ENCODE results near the gene DIABLO.
"Not testable (repeated sequence)": the region's sequence is repeated elsewhere in the genome, so short reads cannot be mapped to it uniquely, and the experiment has no call there.

DIABLO gene

DNA sequence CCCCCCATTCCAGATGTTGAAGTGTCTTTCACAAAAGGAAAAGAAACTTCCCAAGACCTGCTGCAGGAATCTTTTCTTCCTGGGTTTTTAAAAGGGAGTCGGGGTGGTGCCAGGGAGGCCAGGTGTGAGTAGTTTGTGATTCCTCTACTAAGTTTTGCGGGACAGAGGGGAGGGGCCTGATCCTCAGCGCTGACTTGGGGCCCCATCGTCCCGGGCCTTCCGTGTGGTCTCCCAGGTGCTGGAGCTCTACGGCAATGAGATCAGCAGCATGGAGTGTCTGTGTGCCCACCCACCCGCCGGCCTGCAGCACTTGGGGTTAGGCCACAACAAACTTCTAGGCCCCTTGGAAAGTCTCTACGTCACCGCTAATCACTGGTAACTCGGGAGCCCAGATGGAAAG is 38.4 kb downstream of the DIABLO start:
- DNase-seq, result no peak

DNA sequence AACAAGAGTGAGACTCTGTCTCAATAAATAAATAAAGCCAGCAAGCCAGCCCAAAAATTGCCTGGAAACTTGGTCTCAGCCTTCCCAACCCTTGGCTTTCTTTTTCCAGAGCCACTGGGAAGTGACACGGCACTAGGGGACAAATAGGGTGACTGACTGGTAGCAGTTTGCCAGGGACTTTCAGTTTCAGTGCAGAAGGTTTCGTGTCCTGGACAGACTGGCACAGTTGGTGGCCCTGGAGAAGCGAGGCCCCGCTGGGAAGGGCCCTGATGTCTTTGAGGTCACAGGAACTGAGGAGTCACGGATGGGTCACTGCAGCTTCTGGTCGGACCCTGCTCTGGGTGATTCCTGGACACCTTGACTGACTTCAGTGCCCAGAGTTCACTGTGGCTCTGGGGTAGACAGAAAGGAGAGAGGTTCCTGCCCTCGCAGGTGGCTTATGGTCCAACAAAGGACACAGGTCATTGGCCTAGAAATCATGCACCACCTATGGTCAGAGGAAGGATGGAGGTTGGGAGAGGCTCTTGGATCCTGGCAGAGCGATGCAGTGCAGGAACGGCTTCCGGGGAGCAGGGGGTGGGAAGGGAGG is 40.3 kb downstream of the DIABLO start:
- DNase-seq, result no peak

DNA sequence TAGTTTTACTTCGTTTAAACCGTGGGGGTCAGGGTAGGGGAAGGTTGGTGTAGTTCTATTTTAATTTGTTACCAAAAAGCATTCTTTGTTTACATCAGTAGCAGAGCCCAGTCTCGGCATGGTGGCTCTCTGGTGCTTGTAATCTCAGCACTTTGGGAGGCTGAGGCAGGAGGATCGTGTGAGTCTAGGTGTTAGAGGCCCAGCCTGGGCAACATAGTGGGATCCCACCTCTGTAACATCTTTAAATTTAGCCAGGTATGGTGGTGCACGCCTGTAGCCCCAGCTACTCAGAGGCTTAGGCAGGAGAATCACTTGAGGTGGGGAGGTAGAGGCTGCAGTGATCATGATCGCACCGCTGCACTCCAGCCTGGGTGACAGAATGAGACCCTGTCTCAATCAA is 40.8 kb downstream of the DIABLO start:
- DNase-seq, result no peak

DNA sequence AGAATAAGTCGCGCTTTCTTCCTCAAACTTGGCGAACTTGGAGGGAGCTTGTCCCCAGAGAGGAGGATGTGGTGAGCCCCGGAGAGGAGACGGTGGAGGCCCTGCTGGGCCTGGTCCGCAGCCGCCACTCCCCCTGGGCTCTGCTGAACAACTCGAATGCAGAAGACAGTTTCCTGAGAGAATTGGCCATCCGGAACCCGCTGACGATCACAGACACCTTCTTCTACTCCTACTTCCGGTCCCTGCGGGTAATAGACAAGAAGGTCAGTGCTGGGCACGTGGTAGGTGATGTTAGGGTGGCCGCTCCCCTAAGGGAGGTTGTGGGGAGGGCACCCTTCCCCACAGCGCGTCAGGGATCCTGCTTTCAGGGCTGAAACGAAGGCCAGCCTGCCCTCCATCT is 41.3 kb downstream of the DIABLO start:
- DNase-seq, result no peak

DNA sequence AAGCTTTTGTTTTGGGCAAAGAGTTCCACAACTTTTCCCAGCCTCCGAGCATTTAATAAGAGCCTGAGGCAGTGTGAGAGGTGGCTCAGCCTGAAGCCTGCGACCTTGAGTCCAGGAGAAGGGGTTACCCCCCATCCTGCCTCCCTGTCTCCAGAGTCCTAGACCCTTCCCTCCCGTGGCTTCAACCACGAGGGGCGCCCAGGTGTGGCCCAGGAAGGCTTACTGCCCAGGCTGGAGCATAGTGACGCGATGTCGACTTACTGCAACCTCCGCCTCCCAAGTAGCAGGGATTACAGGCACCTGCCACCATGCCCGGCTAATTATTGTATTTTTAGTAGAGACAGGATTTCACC is 42.3 kb downstream of the DIABLO start:
- no peak for DNase-seq

DNA sequence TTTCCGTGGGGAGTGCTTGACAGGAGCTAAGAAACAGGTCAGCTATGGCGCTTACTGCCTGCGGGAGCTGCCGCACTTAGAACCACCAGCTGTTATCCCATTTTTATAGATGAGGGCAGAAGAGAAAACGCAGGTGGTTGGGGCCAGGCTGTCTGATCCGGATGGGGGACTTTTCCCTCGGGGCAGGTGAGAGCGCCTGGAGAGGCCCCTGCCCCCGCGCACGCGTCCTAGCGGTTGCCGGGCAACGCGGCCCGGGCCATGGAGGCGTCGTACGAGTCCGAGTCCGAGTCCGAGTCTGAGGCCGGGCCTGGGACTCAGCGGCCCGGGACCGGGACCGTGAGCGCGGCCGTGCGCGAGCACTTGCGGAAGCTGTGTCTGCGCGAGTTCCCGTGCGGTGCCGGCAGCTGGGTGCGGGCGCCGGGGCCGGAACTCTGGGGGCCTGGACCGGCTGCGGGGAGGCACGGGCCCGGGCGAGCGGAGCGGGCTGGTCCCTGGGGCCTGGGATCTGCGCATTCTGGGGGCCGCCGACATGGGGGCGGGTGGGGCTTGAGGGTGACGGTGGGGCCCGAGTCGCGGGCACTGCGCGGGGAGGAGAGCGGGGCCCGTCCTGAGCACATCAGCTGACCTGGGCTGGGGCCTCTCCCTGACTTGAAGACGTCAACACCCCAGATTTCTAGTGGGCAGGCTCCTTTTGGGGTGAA is 42.8 kb downstream of the DIABLO start, which contains the start of gene LRRC43:
Gene LRRC43, plus strand, starts transcription at position 237 of the 701 bp plus-strand sequence. Its CDS starts 22 bp downstream, at position 259.
- DNase-seq, result no peak

DNA sequence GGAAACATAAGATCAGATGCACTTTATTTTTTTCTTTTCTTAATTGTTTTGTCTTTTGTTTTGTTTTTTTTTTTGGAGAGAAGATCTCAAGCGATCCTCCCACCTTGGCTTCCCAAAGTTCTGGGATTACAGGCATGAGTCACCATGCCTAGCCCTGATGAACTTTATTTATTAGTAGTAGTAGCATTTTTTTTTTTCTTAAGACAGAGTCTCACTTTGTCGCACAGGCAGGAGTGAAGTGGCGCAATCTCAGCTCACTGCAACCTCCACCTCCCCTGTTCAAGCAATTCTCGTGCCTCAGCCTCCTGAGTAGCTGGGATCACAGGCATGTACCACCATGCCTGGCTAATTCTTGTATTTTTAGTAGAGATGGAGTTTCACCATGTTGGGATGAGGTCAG is 49.4 kb downstream of the DIABLO start:
- DNase-seq, result not testable (repeated sequence)

DNA sequence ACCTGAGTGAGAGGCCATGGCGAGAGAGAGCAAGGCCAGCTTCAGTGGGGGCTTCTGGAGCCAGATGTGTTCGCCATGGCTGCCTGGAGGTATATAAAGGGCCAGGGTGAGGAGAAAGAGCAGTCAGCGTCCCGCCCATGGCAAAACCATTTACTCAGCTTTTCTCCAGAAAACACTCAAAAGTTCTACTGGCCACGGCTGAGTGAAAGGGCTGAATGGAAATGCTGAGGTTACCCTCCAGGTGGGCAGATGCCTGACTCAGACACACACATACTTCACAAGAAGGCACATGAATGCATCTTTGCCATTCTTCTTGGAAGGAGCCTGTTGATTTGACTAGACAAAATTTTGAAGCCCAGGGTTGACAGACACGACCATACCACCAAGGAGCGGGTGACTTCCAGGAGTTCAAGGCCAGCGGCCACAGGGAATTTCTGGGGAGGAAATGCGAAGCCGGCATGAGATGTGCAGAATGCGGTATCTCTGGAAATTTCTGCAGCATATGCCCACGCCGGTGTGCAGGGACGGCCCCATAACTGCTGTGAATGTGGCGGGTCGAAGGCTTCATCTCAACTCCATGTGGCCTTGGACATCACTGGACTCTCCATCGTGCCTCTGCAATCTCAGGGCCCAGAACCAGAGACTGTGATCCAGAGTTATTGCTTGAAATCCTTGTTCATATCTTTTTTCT is 51.6 kb downstream of the DIABLO start, which contains the start of gene IL31:
Gene IL31, minus strand, starts transcription at position 67 of the 691 bp plus-strand sequence. Its CDS starts 49 bp downstream, at position 18.
- DNase-seq, result no peak

DNA sequence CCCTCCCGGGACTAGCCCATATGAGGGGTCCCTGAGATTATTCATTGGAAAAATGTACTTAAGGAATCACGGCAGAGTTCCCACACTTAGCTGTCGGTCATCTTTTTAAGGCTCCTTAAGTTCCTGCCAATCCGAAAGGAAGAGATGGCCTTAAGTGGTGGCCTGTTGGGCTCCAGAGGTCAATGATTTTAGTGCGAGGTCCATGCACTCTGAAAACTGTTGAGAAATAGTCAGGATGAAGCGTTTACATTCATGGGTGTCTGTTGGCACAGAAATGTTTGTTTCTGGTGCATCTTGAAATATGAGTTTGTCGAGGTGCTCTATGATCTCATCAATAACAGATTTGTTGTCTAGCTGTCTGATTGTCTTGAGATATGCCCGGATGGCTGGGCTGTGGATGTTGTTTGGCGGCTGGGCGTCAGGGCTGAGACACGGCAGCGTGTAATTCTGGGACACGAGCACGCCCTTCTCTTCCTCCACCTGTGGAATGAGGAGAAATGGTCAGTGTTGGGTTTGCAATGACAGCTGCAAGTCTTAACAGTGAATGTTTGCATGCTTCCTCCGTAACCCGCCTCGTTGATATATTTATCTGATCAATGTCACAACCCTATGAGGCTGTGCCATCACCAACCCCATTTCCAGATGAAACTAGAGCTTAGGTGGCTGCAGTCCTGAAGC is 53.5 kb downstream of the DIABLO start:
- DNase-seq, result no peak

DNA sequence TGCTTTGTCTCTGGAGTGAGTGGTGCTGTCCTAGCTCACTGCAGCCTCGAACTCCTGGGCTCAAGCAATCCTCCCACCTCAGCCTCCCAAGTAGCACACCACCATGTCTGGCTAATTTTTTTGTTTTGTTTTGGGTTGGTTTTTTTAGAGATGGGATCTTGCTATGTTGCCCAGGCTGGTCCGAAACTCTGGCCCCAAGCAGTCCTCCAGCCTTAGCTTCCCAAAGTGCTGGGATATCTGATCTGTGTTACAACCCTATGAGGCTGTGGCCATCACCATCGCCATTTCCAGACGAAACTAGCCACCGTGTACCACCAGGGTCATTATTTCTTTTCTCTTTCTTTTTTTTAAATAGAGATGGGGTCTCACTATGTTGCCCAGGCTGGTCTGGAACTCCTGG is 54.5 kb downstream of the DIABLO start:
- no peak for DNase-seq

DNA sequence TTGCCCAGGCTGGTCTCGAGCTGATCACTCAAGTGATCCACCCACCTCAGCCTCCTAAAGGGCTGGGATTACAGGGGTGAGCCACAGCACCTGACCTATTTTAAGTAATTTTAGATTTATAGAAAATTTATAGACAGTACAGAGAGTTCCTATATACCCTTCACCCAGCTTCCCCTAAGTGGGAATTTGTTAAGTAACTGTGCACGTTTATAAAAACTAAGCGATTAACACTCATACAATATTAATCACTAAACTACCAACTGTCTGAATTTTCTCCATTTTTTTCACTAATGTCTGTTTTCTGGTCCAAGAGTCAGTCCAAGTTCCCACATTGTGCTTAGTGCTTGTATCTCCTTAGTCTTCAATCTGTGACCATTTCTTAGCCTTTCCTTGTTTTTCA is 57.4 kb downstream of the DIABLO start:
- DNase-seq, result no peak

DNA sequence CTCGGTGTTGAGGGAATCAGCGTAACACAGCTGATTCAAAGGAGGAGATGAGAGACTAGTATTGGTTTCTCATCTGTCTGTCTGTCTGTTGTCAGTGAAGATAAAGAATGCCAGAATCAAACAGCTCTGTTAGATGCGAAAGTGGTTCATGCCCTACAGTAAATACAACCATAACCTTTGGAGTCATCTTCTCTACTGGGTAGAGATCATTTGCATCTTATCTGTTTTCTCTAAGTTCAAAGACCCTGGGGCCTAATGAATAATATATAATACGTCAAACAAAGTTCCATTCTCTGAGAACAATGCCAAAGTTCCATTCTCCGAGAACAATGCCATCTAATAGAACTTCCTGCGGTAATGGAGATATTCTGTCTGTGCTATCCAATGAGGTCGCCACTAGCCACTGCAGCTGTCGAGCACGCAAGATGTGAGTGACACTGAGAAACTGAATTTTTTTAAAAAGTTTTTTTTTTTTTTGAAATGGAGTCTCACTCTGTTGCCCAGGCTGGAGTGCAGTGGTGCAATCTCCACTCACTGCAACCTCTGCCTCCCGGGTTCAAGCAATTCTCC is 58.4 kb downstream of the DIABLO start:
- no peak for DNase-seq

DNA sequence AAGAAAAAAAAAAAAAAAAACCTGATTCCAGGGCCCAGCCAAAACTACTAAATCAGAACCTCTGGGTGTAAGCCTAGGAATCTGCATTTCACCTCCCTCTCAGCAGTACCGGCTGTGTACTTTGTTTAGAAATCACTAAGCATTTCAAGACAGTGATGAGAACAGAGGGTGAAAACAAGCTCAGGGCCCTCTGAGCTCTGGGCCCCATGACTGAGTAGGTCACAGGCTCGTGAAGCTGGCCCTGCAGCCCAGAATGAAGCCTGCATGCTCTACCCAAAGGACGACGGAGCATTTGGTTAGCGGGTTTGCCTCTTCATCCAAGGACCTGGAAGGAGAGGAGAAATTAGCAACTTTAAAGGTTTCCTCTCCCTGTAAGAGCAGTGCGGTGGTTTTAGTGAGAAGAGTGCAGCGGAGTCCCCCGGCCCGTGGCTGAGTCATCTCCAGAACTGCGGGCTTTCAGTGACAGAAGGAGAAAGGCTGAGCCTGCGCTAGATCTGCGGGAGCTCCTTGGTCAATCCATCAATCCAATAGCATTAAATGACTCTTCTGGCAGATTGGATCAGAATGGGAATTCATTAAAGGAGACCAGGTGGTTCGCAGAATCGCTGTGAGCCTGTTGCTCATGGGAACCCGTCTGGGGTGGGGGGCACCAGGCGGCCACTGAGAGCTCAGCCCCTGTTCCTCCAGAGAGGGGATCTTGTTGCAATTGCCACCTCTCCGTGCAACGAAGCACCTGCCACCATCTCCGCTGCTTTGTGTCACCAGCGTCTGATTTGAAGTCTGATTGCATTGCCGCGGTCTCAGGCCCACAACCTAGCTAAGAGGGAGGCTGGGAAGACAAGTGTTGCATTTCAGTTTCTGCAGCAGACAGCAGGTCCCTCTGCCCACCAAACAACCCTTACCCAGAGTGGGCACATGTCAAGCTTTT is 59.2 kb downstream of the DIABLO start:
- no peak for DNase-seq

DNA sequence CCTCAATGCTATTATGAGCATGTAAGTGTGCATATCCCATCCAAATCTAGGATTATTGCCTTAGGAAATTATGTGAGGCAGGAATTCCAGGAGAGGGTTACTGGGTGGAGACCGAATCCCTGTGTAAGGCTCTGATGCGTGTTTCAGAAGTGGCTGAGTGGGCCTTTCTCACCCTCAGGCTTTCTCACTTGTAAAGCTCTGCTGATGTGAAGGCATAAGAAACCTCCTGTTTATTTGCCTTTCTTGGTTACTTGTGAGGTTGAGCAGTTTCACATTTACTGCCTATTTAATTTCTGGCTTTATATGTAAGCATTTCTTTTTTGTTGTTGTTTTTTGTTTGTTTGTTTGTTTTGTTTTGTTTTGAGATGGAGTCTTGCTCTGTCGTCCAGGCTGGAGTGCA is 62.9 kb downstream of the DIABLO start:
- no peak for DNase-seq

DNA sequence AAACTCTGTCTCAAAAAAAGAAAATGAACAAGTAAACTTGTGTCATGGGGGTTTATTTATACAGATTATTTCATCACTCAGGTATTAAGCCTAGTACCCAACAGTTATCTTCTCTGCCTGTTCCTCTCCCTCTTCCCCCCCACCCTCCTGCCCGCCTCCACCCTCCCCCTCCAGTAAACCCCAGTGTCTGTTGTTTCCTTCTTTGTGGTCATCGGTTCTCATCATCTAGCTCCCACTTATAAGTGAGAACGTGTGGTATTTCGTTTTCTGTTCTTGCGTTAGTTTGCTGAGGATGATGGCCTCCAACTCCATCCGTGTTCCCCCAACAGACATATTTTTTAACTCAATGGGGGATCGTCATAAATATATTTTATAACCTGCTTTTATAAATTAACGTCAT is 64.2 kb downstream of the DIABLO start:
- DNase-seq, result no peak

DNA sequence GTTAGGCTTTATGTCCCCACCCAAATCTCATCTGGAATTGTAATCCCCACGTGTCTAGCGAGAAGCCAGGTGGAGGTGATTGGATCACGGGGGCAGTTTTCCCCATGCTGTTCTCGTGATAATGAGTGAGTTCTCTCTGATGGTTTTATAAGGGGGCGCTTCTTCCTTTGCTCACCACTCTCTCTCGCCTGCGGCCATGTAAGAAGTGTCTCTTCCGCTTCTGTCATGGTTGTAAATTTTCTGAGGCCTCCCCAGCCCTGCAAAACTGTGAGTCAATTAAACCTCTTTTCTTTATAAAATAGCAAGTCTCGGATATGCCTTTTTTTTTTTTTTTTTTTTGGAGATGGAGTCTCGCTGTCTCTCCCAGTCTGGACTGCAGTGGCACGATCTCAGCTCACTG is 65.1 kb downstream of the DIABLO start:
- DNase-seq, result no peak

DNA sequence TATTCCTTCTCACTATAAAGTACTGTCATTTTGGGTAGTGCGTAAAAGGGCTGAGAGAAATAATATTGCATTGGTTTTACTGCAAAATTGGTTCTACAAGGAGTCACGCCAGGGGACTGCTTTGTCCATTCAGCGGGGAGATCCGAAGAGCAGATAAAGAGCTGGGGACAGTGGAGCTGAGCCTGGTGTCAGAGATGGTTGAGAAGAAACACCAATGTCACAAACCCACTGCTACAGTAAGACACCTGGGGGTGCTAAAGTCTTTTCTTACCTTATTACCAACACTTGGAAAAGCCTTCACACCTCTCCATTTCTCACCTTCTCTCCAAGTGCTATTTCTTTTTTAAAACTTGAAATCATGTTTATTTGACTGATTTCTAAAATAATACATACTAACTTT is 66.0 kb downstream of the DIABLO start:
- no peak for DNase-seq

DNA sequence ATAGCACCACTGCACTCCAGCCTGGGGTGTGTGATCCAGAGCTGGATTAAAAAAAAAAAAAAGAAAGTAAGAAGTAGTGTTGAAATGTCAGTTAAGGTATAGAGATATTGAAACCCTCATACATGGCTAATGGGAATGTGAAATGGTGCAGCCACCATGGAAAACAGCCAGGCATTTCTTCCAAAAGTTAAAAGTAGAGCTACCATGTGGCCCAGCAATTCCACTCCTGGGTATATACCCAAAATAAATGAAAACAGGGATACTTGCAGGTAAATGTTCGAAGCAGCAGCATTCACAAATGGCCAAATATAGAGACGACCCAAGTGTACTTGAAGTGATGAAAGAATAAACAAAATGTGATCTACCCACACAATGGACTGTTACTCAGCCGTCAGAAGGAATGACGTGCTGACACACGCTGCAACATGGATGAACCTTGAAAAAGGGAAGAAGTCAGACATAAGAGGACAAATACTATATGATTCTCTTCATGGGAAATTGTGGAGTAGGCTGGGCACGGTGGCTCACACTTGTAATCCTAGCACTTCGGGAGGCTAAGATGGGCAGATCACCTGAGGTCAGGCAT is 67.1 kb downstream of the DIABLO start:
- DNase-seq, result no peak

Data from stimulated activated CD4-positive, alpha-beta T cell treated with anti-CD3 and anti-CD28 coated beads, Interleukin-12 subunit alpha, Interleukin-12 subunit beta, amount 100 ng/mL, for 4 hours (primary cell).